Measurements from ENCODE around the gene ZNF324. TPM values are rescaled to one million over a fixed set of nuclear protein-coding genes. Genes with fewer than 3 reads are reported as not detected.
A peak's percentile ranks its signal among the peaks of the same experiment; 100 is the strongest.

Gene ZNF324
- total and polyA plus RNA-seq, 2 of the 13 experiments (the other 11 are each of a cell fraction or from before 2014, with no cell fraction given) = 1.1 to 4.7 TPM

DNA sequence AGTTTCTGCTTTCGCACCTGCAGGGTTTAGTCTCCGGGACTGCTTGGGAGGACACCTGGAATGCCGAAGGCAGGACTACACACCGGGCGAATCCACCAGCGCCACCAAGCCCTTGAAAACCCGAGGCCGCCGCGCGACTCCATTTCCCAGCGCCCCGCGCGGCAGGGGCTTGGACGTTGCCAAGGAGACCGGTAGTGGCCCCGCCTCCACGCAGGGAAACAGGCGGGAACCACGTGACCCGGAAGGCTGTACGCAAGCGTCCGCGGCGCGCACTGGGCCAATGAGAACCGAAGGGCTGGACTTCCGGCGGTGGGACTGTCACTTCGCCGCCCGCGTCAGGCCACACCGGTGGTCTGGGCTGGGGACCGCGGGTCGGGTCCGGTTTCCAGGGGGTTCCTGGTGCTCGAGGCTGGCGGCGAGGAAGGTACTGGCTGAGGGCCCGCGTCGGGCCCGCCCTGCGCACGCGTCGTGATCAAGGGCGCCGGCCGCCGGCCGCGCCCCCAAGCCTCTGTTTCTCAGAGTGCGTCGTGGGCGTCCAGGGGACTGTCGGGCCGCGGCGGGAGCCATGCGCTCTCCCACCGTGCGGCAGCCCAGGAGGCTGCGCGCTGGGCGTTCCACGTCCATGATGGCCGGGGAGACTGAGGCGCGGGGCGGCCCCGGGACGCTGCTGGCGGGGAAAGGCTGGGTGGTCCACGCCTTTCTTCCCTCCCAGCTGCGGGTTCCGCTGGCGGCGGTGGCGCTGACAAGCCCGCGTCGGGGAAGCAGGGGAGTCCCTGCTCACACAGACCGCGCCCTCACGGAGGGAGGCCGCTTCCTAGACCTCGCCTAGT is at the start of gene ZNF324 (continued):
- TF ChIP-seq GABPA (IDR thresholded peaks at IDR 0.05; ENCODE audit: low read depth, low read length) (peak; percentile 86), GABPA (CRISPR knock-in tag; IDR thresholded peaks at IDR 0.05; ENCODE audit: low read depth) (peak; percentile 93), ZNF678 (CRISPR knock-in tag; IDR thresholded peaks at IDR 0.05) (no peak), ZNF776 (CRISPR knock-in tag; IDR thresholded peaks at IDR 0.05) (no peak), ZNF24 (IDR thresholded peaks at IDR 0.05) (no peak), TARDBP (CRISPR knock-in tag; IDR thresholded peaks at IDR 0.05) (no peak), ZNF83 (CRISPR knock-in tag; IDR thresholded peaks at IDR 0.05; ENCODE audit: borderline replicate concordance) (no peak), ELF1 (CRISPR knock-in tag; IDR thresholded peaks at IDR 0.05) (peak; percentile 98), SALL1 (CRISPR knock-in tag; IDR thresholded peaks at IDR 0.05) (peak; percentile 30; the same call in 1 of the 2 replicates), ZNF263 (CRISPR knock-in tag; IDR thresholded peaks at IDR 0.05) (no peak), RARA (CRISPR knock-in tag; IDR thresholded peaks at IDR 0.05) (no peak), ASH2L (IDR thresholded peaks at IDR 0.05; ENCODE audit: insufficient read length, low read depth, low read length) (no peak), BCL6 (CRISPR knock-in tag; IDR thresholded peaks at IDR 0.05) (no peak), STAG1 (CRISPR knock-in tag; IDR thresholded peaks at IDR 0.05) (peak; percentile 26; the same call in 1 of the 2 replicates), NR2F2 (IDR thresholded peaks at IDR 0.05; ENCODE audit: borderline replicate concordance, low read depth) (no peak)
- TF ChIP-seq, protein P1, sequence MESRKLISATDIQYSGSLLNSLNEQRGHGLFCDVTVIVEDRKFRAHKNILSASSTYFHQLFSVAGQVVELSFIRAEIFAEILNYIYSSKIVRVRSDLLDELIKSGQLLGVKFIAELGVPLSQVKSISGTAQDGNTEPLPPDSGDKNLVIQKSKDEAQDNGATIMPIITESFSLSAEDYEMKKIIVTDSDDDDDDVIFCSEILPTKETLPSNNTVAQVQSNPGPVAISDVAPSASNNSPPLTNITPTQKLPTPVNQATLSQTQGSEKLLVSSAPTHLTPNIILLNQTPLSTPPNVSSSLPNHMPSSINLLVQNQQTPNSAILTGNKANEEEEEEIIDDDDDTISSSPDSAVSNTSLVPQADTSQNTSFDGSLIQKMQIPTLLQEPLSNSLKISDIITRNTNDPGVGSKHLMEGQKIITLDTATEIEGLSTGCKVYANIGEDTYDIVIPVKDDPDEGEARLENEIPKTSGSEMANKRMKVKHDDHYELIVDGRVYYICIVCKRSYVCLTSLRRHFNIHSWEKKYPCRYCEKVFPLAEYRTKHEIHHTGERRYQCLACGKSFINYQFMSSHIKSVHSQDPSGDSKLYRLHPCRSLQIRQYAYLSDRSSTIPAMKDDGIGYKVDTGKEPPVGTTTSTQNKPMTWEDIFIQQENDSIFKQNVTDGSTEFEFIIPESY (CRISPR knock-in tag; IDR thresholded peaks at IDR 0.05) = no peak
- TF ChIP-seq, protein P2, sequence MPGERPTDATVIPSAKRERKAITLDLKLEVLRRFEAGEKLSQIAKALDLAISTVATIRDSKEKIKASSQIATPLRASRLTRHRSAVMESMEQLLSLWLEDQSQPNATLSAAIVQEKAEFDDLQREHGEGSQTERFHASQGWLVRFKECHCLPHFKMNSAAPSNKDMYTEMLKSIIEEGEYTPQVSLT (CRISPR knock-in tag; IDR thresholded peaks at IDR 0.05; ENCODE audit: borderline replicate concordance, low read depth) = no peak
- TF ChIP-seq, protein P3, sequence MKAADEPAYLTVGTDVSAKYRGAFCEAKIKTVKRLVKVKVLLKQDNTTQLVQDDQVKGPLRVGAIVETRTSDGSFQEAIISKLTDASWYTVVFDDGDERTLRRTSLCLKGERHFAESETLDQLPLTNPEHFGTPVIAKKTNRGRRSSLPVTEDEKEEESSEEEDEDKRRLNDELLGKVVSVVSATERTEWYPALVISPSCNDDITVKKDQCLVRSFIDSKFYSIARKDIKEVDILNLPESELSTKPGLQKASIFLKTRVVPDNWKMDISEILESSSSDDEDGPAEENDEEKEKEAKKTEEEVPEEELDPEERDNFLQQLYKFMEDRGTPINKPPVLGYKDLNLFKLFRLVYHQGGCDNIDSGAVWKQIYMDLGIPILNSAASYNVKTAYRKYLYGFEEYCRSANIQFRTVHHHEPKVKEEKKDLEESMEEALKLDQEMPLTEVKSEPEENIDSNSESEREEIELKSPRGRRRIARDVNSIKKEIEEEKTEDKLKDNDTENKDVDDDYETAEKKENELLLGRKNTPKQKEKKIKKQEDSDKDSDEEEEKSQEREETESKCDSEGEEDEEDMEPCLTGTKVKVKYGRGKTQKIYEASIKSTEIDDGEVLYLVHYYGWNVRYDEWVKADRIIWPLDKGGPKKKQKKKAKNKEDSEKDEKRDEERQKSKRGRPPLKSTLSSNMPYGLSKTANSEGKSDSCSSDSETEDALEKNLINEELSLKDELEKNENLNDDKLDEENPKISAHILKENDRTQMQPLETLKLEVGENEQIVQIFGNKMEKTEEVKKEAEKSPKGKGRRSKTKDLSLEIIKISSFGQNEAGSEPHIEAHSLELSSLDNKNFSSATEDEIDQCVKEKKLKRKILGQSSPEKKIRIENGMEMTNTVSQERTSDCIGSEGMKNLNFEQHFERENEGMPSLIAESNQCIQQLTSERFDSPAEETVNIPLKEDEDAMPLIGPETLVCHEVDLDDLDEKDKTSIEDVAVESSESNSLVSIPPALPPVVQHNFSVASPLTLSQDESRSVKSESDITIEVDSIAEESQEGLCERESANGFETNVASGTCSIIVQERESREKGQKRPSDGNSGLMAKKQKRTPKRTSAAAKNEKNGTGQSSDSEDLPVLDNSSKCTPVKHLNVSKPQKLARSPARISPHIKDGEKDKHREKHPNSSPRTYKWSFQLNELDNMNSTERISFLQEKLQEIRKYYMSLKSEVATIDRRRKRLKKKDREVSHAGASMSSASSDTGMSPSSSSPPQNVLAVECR (CRISPR knock-in tag; IDR thresholded peaks at IDR 0.05; ENCODE audit: borderline replicate concordance) = peak; percentile 97
- TF ChIP-seq, protein P4, sequence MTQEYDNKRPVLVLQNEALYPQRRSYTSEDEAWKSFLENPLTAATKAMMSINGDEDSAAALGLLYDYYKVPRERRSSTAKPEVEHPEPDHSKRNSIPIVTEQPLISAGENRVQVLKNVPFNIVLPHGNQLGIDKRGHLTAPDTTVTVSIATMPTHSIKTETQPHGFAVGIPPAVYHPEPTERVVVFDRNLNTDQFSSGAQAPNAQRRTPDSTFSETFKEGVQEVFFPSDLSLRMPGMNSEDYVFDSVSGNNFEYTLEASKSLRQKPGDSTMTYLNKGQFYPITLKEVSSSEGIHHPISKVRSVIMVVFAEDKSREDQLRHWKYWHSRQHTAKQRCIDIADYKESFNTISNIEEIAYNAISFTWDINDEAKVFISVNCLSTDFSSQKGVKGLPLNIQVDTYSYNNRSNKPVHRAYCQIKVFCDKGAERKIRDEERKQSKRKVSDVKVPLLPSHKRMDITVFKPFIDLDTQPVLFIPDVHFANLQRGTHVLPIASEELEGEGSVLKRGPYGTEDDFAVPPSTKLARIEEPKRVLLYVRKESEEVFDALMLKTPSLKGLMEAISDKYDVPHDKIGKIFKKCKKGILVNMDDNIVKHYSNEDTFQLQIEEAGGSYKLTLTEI (CRISPR knock-in tag; conservative IDR thresholded peaks at IDR 0.05) = no peak
